ENCODE results near the gene SLC9A5. TPM values are rescaled to one million over a fixed set of nuclear protein-coding genes. Genes with fewer than 3 reads are reported as not detected.

Gene SLC9A5
- total and polyA plus RNA-seq, 2 experiments from 2014 or later = 4.5 to 5.4 TPM

DNA sequence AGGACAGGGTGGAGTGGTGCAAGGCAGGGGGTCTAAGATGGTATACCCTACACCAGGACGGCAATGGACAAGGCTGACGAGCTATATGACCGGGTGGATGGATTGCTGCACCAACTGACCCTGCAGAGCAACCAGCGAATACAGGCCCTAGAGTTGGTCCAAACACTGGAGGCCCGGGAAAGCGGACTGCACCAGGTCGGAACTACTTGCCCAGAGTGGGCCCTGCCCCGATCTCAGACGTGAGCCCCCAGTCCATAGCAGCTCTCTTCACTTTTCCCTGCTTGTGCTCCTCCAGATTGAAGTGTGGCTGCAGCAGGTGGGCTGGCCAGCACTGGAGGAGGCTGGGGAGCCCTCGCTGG lies 33.6 kb downstream of the SLC9A5 start:
- peaks cover 6% of the 10 kb centered on the region for H3K27me3 Mint-ChIP-seq (ENCODE audit: insufficient read depth, low read depth, poor library complexity)
- no peak overlapping the region for H3K4me3 Mint-ChIP-seq
- Histone ChIP-seq H2AFZ (no peak overlapping the region), H3K79me2 (replicated peaks; ENCODE audit: insufficient read depth) (no peaks in the 10 kb centered on the region), H3K27me3 (ENCODE audit: insufficient read depth) (peaks cover 13% of the 10 kb centered on the region), H3K36me3 (ENCODE audit: insufficient read depth) (no peaks in the 10 kb centered on the region), H3K4me2 (no peak overlapping the region), H4K20me1 (replicated peaks; ENCODE audit: insufficient read depth) (no peaks in the 10 kb centered on the region), H3K27ac (ENCODE audit: low read depth) (no peak overlapping the region), H3K9me2 (ENCODE audit: insufficient read depth) (no peaks in the 10 kb centered on the region), H3K4me1 (ENCODE audit: insufficient read depth) (peaks cover 5% of the 10 kb centered on the region; the same call in 1 of the 2 replicates), H3K4me3 (no peak overlapping the region), H3F3A (replicated peaks; ENCODE audit: low read depth) (no peaks in the 10 kb centered on the region)
- DNase-seq (ENCODE audit: low spot score) = no peak
- peaks cover 5% of the 10 kb centered on the region; the same call in 2 of the 3 replicates for H3K36me3 Mint-ChIP-seq (ENCODE audit: low read depth)
- no peaks in the 10 kb centered on the region for H3K9me3 Mint-ChIP-seq
- H3K27ac Mint-ChIP-seq = no peak overlapping the region
- no peak for ATAC-seq
- H3K4me1 Mint-ChIP-seq = peaks cover 2% of the 10 kb centered on the region
- TF ChIP-seq, protein P1, sequence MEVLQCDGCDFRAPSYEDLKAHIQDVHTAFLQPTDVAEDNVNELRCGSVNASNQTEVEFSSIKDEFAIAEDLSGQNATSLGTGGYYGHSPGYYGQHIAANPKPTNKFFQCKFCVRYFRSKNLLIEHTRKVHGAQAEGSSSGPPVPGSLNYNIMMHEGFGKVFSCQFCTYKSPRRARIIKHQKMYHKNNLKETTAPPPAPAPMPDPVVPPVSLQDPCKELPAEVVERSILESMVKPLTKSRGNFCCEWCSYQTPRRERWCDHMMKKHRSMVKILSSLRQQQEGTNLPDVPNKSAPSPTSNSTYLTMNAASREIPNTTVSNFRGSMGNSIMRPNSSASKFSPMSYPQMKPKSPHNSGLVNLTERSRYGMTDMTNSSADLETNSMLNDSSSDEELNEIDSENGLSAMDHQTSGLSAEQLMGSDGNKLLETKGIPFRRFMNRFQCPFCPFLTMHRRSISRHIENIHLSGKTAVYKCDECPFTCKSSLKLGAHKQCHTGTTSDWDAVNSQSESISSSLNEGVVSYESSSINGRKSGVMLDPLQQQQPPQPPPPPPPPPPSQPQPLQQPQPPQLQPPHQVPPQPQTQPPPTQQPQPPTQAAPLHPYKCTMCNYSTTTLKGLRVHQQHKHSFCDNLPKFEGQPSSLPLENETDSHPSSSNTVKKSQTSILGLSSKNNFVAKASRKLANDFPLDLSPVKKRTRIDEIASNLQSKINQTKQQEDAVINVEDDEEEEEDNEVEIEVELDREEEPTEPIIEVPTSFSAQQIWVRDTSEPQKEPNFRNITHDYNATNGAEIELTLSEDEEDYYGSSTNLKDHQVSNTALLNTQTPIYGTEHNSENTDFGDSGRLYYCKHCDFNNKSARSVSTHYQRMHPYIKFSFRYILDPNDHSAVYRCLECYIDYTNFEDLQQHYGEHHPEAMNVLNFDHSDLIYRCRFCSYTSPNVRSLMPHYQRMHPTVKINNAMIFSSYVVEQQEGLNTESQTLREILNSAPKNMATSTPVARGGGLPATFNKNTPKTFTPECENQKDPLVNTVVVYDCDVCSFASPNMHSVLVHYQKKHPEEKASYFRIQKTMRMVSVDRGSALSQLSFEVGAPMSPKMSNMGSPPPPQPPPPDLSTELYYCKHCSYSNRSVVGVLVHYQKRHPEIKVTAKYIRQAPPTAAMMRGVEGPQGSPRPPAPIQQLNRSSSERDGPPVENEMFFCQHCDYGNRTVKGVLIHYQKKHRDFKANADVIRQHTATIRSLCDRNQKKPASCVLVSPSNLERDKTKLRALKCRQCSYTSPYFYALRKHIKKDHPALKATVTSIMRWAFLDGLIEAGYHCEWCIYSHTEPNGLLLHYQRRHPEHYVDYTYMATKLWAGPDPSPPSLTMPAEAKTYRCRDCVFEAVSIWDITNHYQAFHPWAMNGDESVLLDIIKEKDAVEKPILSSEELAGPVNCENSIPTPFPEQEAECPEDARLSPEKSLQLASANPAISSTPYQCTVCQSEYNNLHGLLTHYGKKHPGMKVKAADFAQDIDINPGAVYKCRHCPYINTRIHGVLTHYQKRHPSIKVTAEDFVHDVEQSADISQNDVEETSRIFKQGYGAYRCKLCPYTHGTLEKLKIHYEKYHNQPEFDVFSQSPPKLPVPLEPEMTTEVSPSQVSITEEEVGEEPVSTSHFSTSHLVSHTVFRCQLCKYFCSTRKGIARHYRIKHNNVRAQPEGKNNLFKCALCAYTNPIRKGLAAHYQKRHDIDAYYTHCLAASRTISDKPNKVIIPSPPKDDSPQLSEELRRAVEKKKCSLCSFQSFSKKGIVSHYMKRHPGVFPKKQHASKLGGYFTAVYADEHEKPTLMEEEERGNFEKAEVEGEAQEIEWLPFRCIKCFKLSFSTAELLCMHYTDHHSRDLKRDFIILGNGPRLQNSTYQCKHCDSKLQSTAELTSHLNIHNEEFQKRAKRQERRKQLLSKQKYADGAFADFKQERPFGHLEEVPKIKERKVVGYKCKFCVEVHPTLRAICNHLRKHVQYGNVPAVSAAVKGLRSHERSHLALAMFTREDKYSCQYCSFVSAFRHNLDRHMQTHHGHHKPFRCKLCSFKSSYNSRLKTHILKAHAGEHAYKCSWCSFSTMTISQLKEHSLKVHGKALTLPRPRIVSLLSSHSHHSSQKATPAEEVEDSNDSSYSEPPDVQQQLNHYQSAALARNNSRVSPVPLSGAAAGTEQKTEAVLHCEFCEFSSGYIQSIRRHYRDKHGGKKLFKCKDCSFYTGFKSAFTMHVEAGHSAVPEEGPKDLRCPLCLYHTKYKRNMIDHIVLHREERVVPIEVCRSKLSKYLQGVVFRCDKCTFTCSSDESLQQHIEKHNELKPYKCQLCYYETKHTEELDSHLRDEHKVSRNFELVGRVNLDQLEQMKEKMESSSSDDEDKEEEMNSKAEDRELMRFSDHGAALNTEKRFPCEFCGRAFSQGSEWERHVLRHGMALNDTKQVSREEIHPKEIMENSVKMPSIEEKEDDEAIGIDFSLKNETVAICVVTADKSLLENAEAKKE (CRISPR knock-in tag; IDR thresholded peaks at IDR 0.05) = no peak

DNA sequence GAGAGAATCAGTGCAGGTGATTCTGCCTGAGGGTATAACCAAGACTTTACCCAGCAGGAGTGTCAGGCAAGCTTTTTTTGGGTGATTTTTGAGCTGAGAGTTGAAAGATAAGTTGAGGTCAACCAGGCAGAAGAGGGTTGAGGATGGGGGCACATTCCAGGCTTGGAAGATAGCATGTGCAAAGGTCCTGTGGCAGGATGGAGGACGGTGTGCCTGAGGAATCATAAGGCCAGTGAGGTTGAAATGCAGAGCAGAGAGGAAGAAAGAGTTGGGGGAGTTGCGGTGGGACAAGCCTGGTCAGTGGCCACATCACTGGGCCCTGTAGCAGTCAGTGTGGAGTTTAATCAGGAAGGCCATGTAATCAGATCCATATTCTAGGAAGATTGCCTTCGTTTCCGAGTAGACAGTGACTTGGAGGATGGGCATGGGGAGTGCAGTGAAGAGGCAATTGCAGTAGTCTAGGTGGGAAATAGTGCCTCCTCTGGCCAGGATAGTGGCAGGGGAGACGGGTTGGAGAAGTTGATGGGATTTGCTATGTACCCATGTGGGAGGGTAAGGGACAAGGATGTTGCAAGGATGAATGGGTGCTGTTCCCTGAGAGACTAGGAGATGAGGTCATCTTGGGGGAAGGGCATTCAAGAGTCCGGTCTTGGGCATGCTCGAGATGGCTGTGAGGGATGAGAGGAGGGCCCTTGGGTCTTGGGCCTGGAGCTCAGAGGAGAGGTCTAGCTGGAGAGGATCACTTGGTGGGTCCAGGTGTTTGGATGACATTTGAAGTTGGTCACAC lies 34.5 kb downstream of the SLC9A5 start:
- H4K20me1 ChIP-seq (replicated peaks; ENCODE audit: insufficient read depth) = no peaks in the 10 kb centered on the region
- H3F3A ChIP-seq (replicated peaks; ENCODE audit: low read depth) = no peaks in the 10 kb centered on the region
- H3K4me2 ChIP-seq = no peak overlapping the region
- no peak for TF ChIP-seq CREB1 (CRISPR knock-in tag; IDR thresholded peaks at IDR 0.05; ENCODE audit: low read depth)
- peak; percentile 23 to 29; a peak in 1 of 4 replicates for TF ChIP-seq CTCF (conservative IDR thresholded peaks at IDR 0.05; ENCODE audit: low read depth in 2 of 2)
- TF ChIP-seq NANOG (IDR thresholded peaks at IDR 0.05; ENCODE audit: borderline replicate concordance) = no peak
- TF ChIP-seq EZH2 (IDR thresholded peaks at IDR 0.05; ENCODE audit: low read depth, unreplicated experiment) = no peak
- peaks cover 5% of the 10 kb centered on the region; the same call in 1 of the 2 replicates for H3K4me1 ChIP-seq (ENCODE audit: insufficient read depth)
- no peaks in the 10 kb centered on the region for H3K79me2 ChIP-seq (replicated peaks; ENCODE audit: insufficient read depth)
- H3K27me3 Mint-ChIP-seq (ENCODE audit: insufficient read depth, low read depth, poor library complexity) = peaks cover 6% of the 10 kb centered on the region
- peaks cover 13% of the 10 kb centered on the region for H3K27me3 ChIP-seq (ENCODE audit: insufficient read depth)
- H2AFZ ChIP-seq = no peak overlapping the region
- H3K9me2 ChIP-seq (ENCODE audit: insufficient read depth) = no peaks in the 10 kb centered on the region
- no peak overlapping the region for H3K27ac Mint-ChIP-seq
- no peaks in the 10 kb centered on the region for H3K36me3 ChIP-seq (ENCODE audit: insufficient read depth)
- H3K4me1 Mint-ChIP-seq = peaks cover 2% of the 10 kb centered on the region
- no peak overlapping the region; the same call in 2 of the 3 replicates for H3K4me3 Mint-ChIP-seq
- H3K36me3 Mint-ChIP-seq (ENCODE audit: low read depth) = peaks cover 5% of the 10 kb centered on the region; the same call in 2 of the 3 replicates
- no peak overlapping the region for H3K27ac ChIP-seq (ENCODE audit: low read depth)
- DNase-seq (ENCODE audit: low spot score) = no peak
- H3K4me3 ChIP-seq = no peak overlapping the region
- ATAC-seq = no peak
- H3K9me3 Mint-ChIP-seq = no peaks in the 10 kb centered on the region
